Spleen (tissue), 11 donors: ENCODE data around the gene MCUB. TPM values are rescaled to one million over a fixed set of nuclear protein-coding genes. Genes with fewer than 3 reads are reported as not detected.
"Not testable (repeated sequence)": the region's sequence is repeated elsewhere in the genome, so short reads cannot be mapped to it uniquely, and the experiment has no call there.

Experiments used
- DNase-seq: peaks from one replicate; pipeline ENCODE4 v3.0.0-alpha.2; 2020
- H3K27ac ChIP-seq, 8 donors: fragments of 200-600 bp; sonication (generic) in 7 of 8; 1 replicate in 4 of 8; 2 replicates in 4 of 8; pipeline versions ENCODE4 v1.5.0 to v1.8.0; 2016 to 2021; ENCODE audit warnings: inconsistent platforms in 4 of 8, mild to moderate bottlenecking in 4 of 8, moderate library complexity in 1 of 8
- H3K27me3 ChIP-seq, 7 donors: fragments of 200-600 bp; sonication (generic) in 6 of 7; replicated peaks in 1 of 7; 1 replicate in 4 of 7; 2 replicates in 3 of 7; pipeline versions ENCODE4 v1.5.0 to v1.8.0; 2016 to 2021; ENCODE audit warnings: inconsistent platforms in 3 of 7, mild to moderate bottlenecking in 1 of 7
- H3K36me3 ChIP-seq, 6 donors: fragments of 200-600 bp; sonication (generic) in 5 of 6; 1 replicate in 4 of 6; 2 replicates in 2 of 6; pipeline versions ENCODE4 v1.5.0 to v1.8.0; 2016 to 2021; ENCODE audit warnings: inconsistent platforms in 2 of 6
- H3K4me1 ChIP-seq, 6 donors: fragments of 200-600 bp; sonication (generic) in 5 of 6; 1 replicate in 3 of 6; 2 replicates in 3 of 6; pipeline versions ENCODE4 v1.5.0 to v1.8.0; 2016 to 2021; ENCODE audit warnings: inconsistent platforms in 3 of 6
- H3K4me3 ChIP-seq, 8 donors: fragments of 200-600 bp; sonication (generic) in 7 of 8; 1 replicate in 4 of 8; 2 replicates in 4 of 8; pipeline versions ENCODE4 v1.5.0 to v1.8.0; 2016 to 2021; ENCODE audit warnings: inconsistent platforms in 4 of 8, mild to moderate bottlenecking in 4 of 8, moderate library complexity in 2 of 8
- H3K9me3 ChIP-seq, 8 donors: fragments of 200-600 bp; sonication (generic) in 7 of 8; 1 replicate in 4 of 8; 2 replicates in 4 of 8; pipeline versions ENCODE4 v1.5.0 to v1.8.0; 2016 to 2021; ENCODE audit warnings: inconsistent platforms in 4 of 8
- CTCF ChIP-seq, 11 experiments: fragments of 200-600 bp in 7 of 11; fragments of 450-650 bp in 4 of 11; sonication (generic) in 4 of 11; IDR thresholded peaks in 8 of 11; conservative IDR thresholded peaks in 3 of 11; 1 replicate in 7 of 11; 2 replicates in 4 of 11; pipeline versions ENCODE4 v1.4.0 to v1.8.0; 2016 to 2021; ENCODE audit warnings: antibody characterized with exemption in 11 of 11, inconsistent platforms in 4 of 11, mild to moderate bottlenecking in 1 of 11
- POLR2A ChIP-seq, 3 donors: fragments of 450-650 bp; IDR thresholded peaks; one replicate each; pipeline ENCODE4 v1.5.1; 2017; ENCODE audit warnings: antibody characterized with exemption in 3 of 3, mild to moderate bottlenecking in 1 of 3
- POLR2AphosphoS5 ChIP-seq, 3 donors: sonication (generic); formaldehyde crosslinking; IDR thresholded peaks; one replicate each; pipeline ENCODE4 v1.5.1; 2017; ENCODE audit warnings: antibody characterized with exemption in 3 of 3
- WGBS, 5 donors: extraction: QIAGEN DNeasy Blood & Tissue Kit in 3 of 5; methylation state at CpG; one replicate each; pipeline versions ENCODE4 v1.1.5 to v1.1.7; 2013 to 2018; 5-methylcytosine and 5-hydroxymethylcytosine counted together
- intact Hi-C: fragments of 100-400 bp; cut with DNase I; formaldehyde crosslinking; loops from one replicate; pipeline ENCODE4 v1.15.0; 2023; ENCODE audit warnings: low total_unique reads
- polyA plus RNA-seq, 3 donors: library from polyadenylated mRNA; stranded (reverse); fragments of 200-250 nt; gene quantifications; one replicate each; pipeline ENCODE4 v1.2.1, GENCODE V29; 2013
- total RNA-seq, 7 donors: library from RNA; depleted of rRNA in 3 of 7; stranded (reverse); fragments of >200 nt in 3 of 7; fragmentation: NEBNext Ultra II Directional in 4 of 7; extraction: Animal tissue kit (Norgen Biotek cat#: 25700) in 4 of 7; gene quantifications; one replicate each; pipeline versions ENCODE4 v1.1.0 to v1.2.1, GENCODE V29; 2016 to 2021
- donor health status: healthy with polysubstance abuse.
- donor health status: DM: no; HTN: no; CAD: no; lungs with moderate emphysema.
- donor health status: DM: no; HTN: no; CAD: no.
- donor health status: Bipolar disorder and iron deficiency.
- donor health status: healthy.
- donor health status: DM: no; HTN: no; CAD: no.
- donor health status: DM: yes; HTN: yes; CAD: no.

The MCUB gene
- total and polyA plus RNA-seq, 10 donors: 17.0 to 65.5 (median 29.1) TPM

- 70 to 83% (median 82%) methylated on average over 2 of the region's 2 CpGs for WGBS, 5 donors
- Histone ChIP-seq H3K27me3 (no peaks in the 10 kb centered on the region), H3K9me3 (peaks cover 0 to 7% (median 3%) of the 10 kb centered on the region in 8 donors), H3K36me3 (no peaks in the 10 kb centered on the region), H3K27ac (peak overlapping the region in 3 of 8 donors; percentile 10 to 49 (median 22)), H3K4me1 (peaks cover 0 to 41% (median 19%) of the 10 kb centered on the region in 6 donors), H3K4me3 (no peak overlapping the region)
- TF ChIP-seq POLR2A (IDR thresholded peaks at IDR 0.05): no peak
- TF ChIP-seq CTCF (IDR thresholded peaks at IDR 0.05 in 8 of 11, conservative IDR thresholded peaks at IDR 0.05 in 3 of 11): no peak
- TF ChIP-seq POLR2AphosphoS5 (IDR thresholded peaks at IDR 0.05): no peak
- intact Hi-C loops: no loop called here
- DNase-seq: no peak
Measured at GRCh38 chr4:109589119-109589518, 29.1 kb downstream of the MCUB start.

- intact Hi-C loops: no loop called here
- Histone ChIP-seq H3K4me1 (peaks cover 0 to 41% (median 19%) of the 10 kb centered on the region in 6 donors), H3K27me3 (no peaks in the 10 kb centered on the region), H3K36me3 (no peaks in the 10 kb centered on the region), H3K27ac (peak overlapping the region in 3 of 8 donors; percentile 10 to 49 (median 22)), H3K4me3 (no peak overlapping the region), H3K9me3 (peaks cover 0 to 7% (median 3%) of the 10 kb centered on the region in 8 donors)
- WGBS, 5 donors: 62 to 78% (median 71%) methylated on average over 2 of the region's 2 CpGs
- TF ChIP-seq POLR2A (IDR thresholded peaks at IDR 0.05) (no peak), POLR2AphosphoS5 (IDR thresholded peaks at IDR 0.05) (no peak), CTCF (IDR thresholded peaks at IDR 0.05 in 8 of 11, conservative IDR thresholded peaks at IDR 0.05 in 3 of 11) (no peak)
- DNase-seq: no peak
Measured at GRCh38 chr4:109589605-109590004, 29.6 kb downstream of the MCUB start.

GRCh38 chr4:109590905-109591304 lies 30.9 kb downstream of the MCUB start:
- H3K27me3 ChIP-seq: no peaks in the 10 kb centered on the region
- no peaks in the 10 kb centered on the region for H3K36me3 ChIP-seq
- DNase-seq: no peak
- H3K4me3 ChIP-seq: no peak overlapping the region
- peaks cover 0 to 41% (median 19%) of the 10 kb centered on the region in 6 donors for H3K4me1 ChIP-seq
- WGBS, 5 donors: 39 to 69% (median 55%) methylated on average over 3 of the region's 3 CpGs
- TF ChIP-seq CTCF (IDR thresholded peaks at IDR 0.05 in 8 of 11, conservative IDR thresholded peaks at IDR 0.05 in 3 of 11) (no peak), POLR2AphosphoS5 (IDR thresholded peaks at IDR 0.05) (no peak), POLR2A (IDR thresholded peaks at IDR 0.05) (no peak)
- intact Hi-C loops: no loop called here
- peaks cover 0 to 7% (median 3%) of the 10 kb centered on the region in 8 donors for H3K9me3 ChIP-seq
- no peak overlapping the region for H3K27ac ChIP-seq

- 86 to 100% (median 97%) methylated on average over 1 of the region's 1 CpG for WGBS, 5 donors
- intact Hi-C loops: no loop called here
- Histone ChIP-seq H3K27ac (no peak overlapping the region), H3K4me1 (peaks cover 0 to 35% (median 19%) of the 10 kb centered on the region in 6 donors), H3K27me3 (no peaks in the 10 kb centered on the region), H3K9me3 (no peaks in the 10 kb centered on the region), H3K4me3 (no peak overlapping the region), H3K36me3 (no peaks in the 10 kb centered on the region)
- TF ChIP-seq CTCF (IDR thresholded peaks at IDR 0.05 in 8 of 11, conservative IDR thresholded peaks at IDR 0.05 in 3 of 11): no peak
- TF ChIP-seq POLR2AphosphoS5 (IDR thresholded peaks at IDR 0.05): no peak
- TF ChIP-seq POLR2A (IDR thresholded peaks at IDR 0.05): no peak
- DNase-seq: no peak
Measured at GRCh38 chr4:109592367-109592766, 32.3 kb downstream of the MCUB start.

GRCh38 chr4:109595123-109595522 lies 35.1 kb downstream of the MCUB start:
- intact Hi-C loops, H3K36me3 ChIP-seq: not testable (repeated sequence)
- WGBS, 5 donors: 84 to 92% (median 87%) methylated on average over 3 of the region's 3 CpGs

GRCh38 chr4:109596420-109597085 lies 36.5 kb downstream of the MCUB start:
- WGBS, 5 donors: 54 to 75% (median 71%) methylated on average over 2 to 5 of the region's 7 CpGs
- H3K27ac ChIP-seq, H3K4me1 ChIP-seq, H3K27me3 ChIP-seq, H3K36me3 ChIP-seq, H3K4me3 ChIP-seq, intact Hi-C loops, DNase-seq, H3K9me3 ChIP-seq: not testable (repeated sequence)

More at GRCh38 chr4:109595123-109595522, 35.1 kb downstream of the MCUB start:
- not testable (repeated sequence) for H3K4me1 ChIP-seq, H3K27ac ChIP-seq, DNase-seq, H3K9me3 ChIP-seq, H3K27me3 ChIP-seq, H3K4me3 ChIP-seq
